ENCODE results near the gene RNF148. TPM values are rescaled to one million over a fixed set of nuclear protein-coding genes. Genes with fewer than 3 reads are reported as not detected.

RNF148 gene
- total RNA-seq, result 0.19 and 0.20 TPM in 2 replicates

GRCh38 chr7:122702872-122703510 is at the start of gene RNF148:
Gene RNF148, minus strand, starts transcription at chr7:122702922. Its CDS starts 172 bp downstream, at chr7:122702750.

GRCh38 chr7:122699017-122699416 is 3.7 kb downstream of the RNF148 start, which contains the start of gene RNF133:
Gene RNF133, minus strand, starts transcription at chr7:122699117. Its CDS starts 199 bp downstream, at chr7:122698918.

Other genes with a start within 250 kb of the RNF148 start
- gene RNF133, start 3.8 kb downstream of the RNF148 start, total RNA-seq, result 0.29 and 0.62 TPM in 2 replicates
- 14.7 and 17.0 TPM in 2 replicates for gene CADPS2, start 183.5 kb upstream of the RNF148 start, total RNA-seq

Measured in cardiac ventricle fibroblast (primary cell).